Loucy (cell line): Measurements from ENCODE around the gene CYP8B1.

ENCODE experiments used
- H2AFZ ChIP-seq: fragments of 200-600 bp; sonication (generic); 2 replicates; pipeline ENCODE4 v1.6.0; 2016; ENCODE audit warnings: antibody characterized with exemption, mild to moderate bottlenecking, low read length, moderate library complexity
- H3F3A ChIP-seq: fragments of 200-600 bp; 2 replicates; pipeline ENCODE4 v1.6.0; 2016; ENCODE audit warnings: antibody characterized with exemption, low read depth, mild to moderate bottlenecking
- H3K27me3 ChIP-seq: fragments of 200-600 bp; sonication (generic); 2 replicates; pipeline ENCODE4 v1.6.1; 2014; ENCODE audit warnings: low read length, mild to moderate bottlenecking; ENCODE audit not compliant: insufficient read depth, poor library complexity, severe bottlenecking
- H3K36me3 ChIP-seq: fragments of 200-600 bp; sonication (generic); 2 replicates; pipeline ENCODE4 v1.6.1; 2016; ENCODE audit warnings: low read length; ENCODE audit not compliant: insufficient read depth
- H3K4me1 ChIP-seq: fragments of 200-600 bp; sonication (generic); 2 replicates; pipeline ENCODE4 v1.5.1; 2014; ENCODE audit warnings: low read length, mild to moderate bottlenecking; ENCODE audit not compliant: insufficient read depth, poor library complexity, severe bottlenecking
- H3K4me2 ChIP-seq: fragments of 200-600 bp; sonication (generic); 2 replicates; pipeline ENCODE4 v1.6.0; 2014; ENCODE audit warnings: antibody characterized with exemption, low read length, low read depth, mild to moderate bottlenecking; ENCODE audit not compliant: poor library complexity, severe bottlenecking
- H3K4me3 ChIP-seq: fragments of 200-600 bp; sonication (generic); 2 replicates; pipeline ENCODE4 v1.5.1; 2014; ENCODE audit warnings: low read length, mild to moderate bottlenecking, mixed read lengths; ENCODE audit not compliant: poor library complexity, severe bottlenecking
- H3K79me2 ChIP-seq: fragments of 200-600 bp; sonication (generic); 2 replicates; pipeline ENCODE4 v1.6.1; 2014; ENCODE audit warnings: low read length; ENCODE audit not compliant: insufficient read depth
- H3K9ac ChIP-seq: fragments of 200-600 bp; sonication (generic); 2 replicates; pipeline ENCODE4 v1.6.0; 2014; ENCODE audit warnings: mild to moderate bottlenecking, low read depth, low read length, moderate library complexity; ENCODE audit not compliant: poor library complexity, severe bottlenecking
- H3K9me2 ChIP-seq: fragments of 200-600 bp; sonication (generic); replicated peaks from 2 replicates; pipeline ENCODE4 v1.6.1; 2016; ENCODE audit warnings: low read depth, low read length, mixed read lengths
- H3K9me3 ChIP-seq: fragments of 200-600 bp; sonication (generic); 2 replicates; pipeline ENCODE4 v1.6.1; 2014; ENCODE audit warnings: mild to moderate bottlenecking, antibody characterized with exemption, low read length, low read depth; ENCODE audit not compliant: insufficient read depth
- H4K20me1 ChIP-seq: fragments of 200-600 bp; sonication (generic); 2 replicates; pipeline ENCODE4 v1.6.0; 2014; ENCODE audit warnings: antibody characterized with exemption, low read length, mild to moderate bottlenecking; ENCODE audit not compliant: insufficient read depth, poor library complexity, severe bottlenecking
- EZH2phosphoT487 ChIP-seq: fragments of 200-600 bp; IDR thresholded peaks from 2 replicates; pipeline ENCODE4 v1.6.1; 2018; ENCODE audit warnings: antibody characterized with exemption, mild to moderate bottlenecking, moderate library complexity, borderline replicate concordance
- TF ChIP-seq, protein P1 (sequence below): fragments of 200-600 bp; sonication (generic); conservative IDR thresholded peaks from 2 replicates; pipeline ENCODE4 v1.5.1; 2014; ENCODE audit warnings: mild to moderate bottlenecking, antibody characterized with exemption, low read length

The CYP8B1 gene

GRCh38 chr3:42876401-42876800, 722 bp upstream of the CYP8B1 start:
- H3K4me1 ChIP-seq: peaks cover 12% of the 10 kb centered on the region
- H3K4me3 ChIP-seq: no peak overlapping the region
- H3K4me2 ChIP-seq: no peak overlapping the region
- H3K9ac ChIP-seq: no peak overlapping the region
- no peaks in the 10 kb centered on the region for H3K36me3 ChIP-seq
- H3K79me2 ChIP-seq: no peaks in the 10 kb centered on the region
- no peak overlapping the region for H2AFZ ChIP-seq
- H3F3A ChIP-seq: no peaks in the 10 kb centered on the region
- TF ChIP-seq EZH2phosphoT487: no peak
- TF ChIP-seq, protein P1, sequence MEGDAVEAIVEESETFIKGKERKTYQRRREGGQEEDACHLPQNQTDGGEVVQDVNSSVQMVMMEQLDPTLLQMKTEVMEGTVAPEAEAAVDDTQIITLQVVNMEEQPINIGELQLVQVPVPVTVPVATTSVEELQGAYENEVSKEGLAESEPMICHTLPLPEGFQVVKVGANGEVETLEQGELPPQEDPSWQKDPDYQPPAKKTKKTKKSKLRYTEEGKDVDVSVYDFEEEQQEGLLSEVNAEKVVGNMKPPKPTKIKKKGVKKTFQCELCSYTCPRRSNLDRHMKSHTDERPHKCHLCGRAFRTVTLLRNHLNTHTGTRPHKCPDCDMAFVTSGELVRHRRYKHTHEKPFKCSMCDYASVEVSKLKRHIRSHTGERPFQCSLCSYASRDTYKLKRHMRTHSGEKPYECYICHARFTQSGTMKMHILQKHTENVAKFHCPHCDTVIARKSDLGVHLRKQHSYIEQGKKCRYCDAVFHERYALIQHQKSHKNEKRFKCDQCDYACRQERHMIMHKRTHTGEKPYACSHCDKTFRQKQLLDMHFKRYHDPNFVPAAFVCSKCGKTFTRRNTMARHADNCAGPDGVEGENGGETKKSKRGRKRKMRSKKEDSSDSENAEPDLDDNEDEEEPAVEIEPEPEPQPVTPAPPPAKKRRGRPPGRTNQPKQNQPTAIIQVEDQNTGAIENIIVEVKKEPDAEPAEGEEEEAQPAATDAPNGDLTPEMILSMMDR: no peak
- H4K20me1 ChIP-seq: no peaks in the 10 kb centered on the region
- no peaks in the 10 kb centered on the region for H3K9me2 ChIP-seq
- H3K27me3 ChIP-seq: no peaks in the 10 kb centered on the region
- no peaks in the 10 kb centered on the region for H3K9me3 ChIP-seq

- H3K9me3 ChIP-seq: no peaks in the 10 kb centered on the region
- no peaks in the 10 kb centered on the region for H3K79me2 ChIP-seq
- H2AFZ ChIP-seq: no peak overlapping the region
- no peaks in the 10 kb centered on the region for H3K9me2 ChIP-seq
- peaks cover 5% of the 10 kb centered on the region for H3K4me1 ChIP-seq
- H4K20me1 ChIP-seq: no peaks in the 10 kb centered on the region
- TF ChIP-seq, protein P1: no peak
- no peak for TF ChIP-seq EZH2phosphoT487
- H3K27me3 ChIP-seq: no peaks in the 10 kb centered on the region
- H3K9ac ChIP-seq: no peak overlapping the region
- H3K4me3 ChIP-seq: no peak overlapping the region
- H3K4me2 ChIP-seq: no peak overlapping the region
- no peaks in the 10 kb centered on the region for H3K36me3 ChIP-seq
- H3F3A ChIP-seq: no peaks in the 10 kb centered on the region
Measured at GRCh38 chr3:42874749-42875148, 930 bp downstream of the CYP8B1 start.

DNA sequence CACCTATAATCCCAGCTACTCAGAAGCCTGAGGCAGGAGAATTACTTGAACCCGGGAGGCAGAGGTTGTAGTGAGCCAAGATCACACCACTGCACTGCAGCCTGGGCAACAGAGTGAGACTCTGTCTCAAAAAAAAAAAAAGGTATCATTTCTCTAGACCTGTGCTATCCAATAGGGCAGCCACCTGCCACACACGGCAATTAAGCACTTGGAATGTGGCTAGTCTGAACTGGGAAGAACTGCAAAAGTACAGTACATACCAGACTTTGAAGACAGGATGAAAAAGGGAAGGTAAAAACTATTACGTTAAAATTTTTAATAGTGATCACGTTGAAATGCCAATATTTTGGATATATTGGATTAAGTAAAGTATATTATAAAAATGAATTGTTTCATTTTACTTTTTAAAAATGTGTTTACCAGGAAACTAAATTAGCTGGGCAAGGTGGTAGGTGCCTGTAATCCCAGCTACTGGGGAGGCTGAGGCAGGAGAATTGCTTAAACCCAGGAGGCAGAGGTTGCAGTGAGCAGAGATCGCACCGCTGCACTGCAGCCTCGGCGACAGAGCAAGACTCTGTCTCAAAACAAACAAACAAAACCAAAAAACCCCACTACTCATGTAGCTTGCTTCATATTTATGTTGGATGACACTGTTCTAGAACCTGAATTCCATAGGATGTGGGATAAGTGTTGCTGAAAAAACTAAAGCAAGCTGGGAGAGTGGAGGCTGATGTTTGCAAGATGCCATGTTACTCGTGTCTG, 2.3 kb downstream of the CYP8B1 start:
- Histone ChIP-seq H3K9me2 (no peaks in the 10 kb centered on the region), H4K20me1 (no peaks in the 10 kb centered on the region), H3K36me3 (no peaks in the 10 kb centered on the region), H3K4me2 (no peak overlapping the region), H3K4me3 (no peak overlapping the region), H3K9ac (no peak overlapping the region), H3K79me2 (no peaks in the 10 kb centered on the region), H3K9me3 (no peaks in the 10 kb centered on the region), H2AFZ (no peak overlapping the region), H3K27me3 (no peaks in the 10 kb centered on the region), H3F3A (no peaks in the 10 kb centered on the region), H3K4me1 (peaks cover 5% of the 10 kb centered on the region)
- TF ChIP-seq, protein P1: no peak
- TF ChIP-seq EZH2phosphoT487: no peak
